Keratinocyte (primary cell): ENCODE results near the gene GIN1. TPM values are rescaled to one million over a fixed set of nuclear protein-coding genes. Genes with fewer than 3 reads are reported as not detected.

Source experiments
- DNase-seq: peaks from one replicate; pipeline ENCODE4 v3.0.0-alpha.2; 2011; ENCODE audit warnings: low read depth, missing footprints, low spot score
- FAIRE-seq: peaks from 2 replicates; lab custom pipeline; 2011; peaks lifted over from hg19 to GRCh38; lab: Jason Lieb, UNC
- H2AFZ ChIP-seq: 2 replicates; pipeline ENCODE4 v1.6.0; 2012; ENCODE audit warnings: low read length, control low read depth, inconsistent platforms; ENCODE audit not compliant: control insufficient read depth
- H3K27ac ChIP-seq: 2 replicates; pipeline ENCODE4 v1.5.1; 2011; ENCODE audit warnings: low read length; ENCODE audit not compliant: control insufficient read depth, insufficient read depth
- H3K27me3 ChIP-seq: 3 replicates; pipeline ENCODE4 v1.6.0; 2011; ENCODE audit warnings: low read length; ENCODE audit not compliant: control insufficient read depth, insufficient read depth; ENCODE audit errors: extremely low read depth
- H3K36me3 ChIP-seq, 2 experiments: 2 replicates in 1 of 2; 3 replicates in 1 of 2; pipeline ENCODE4 v1.5.1; 2011; ENCODE audit warnings: low read length in 2 of 2, mild to moderate bottlenecking in 1 of 2; ENCODE audit not compliant: control insufficient read depth in 2 of 2, insufficient read depth in 2 of 2; ENCODE audit errors: extremely low read depth in 1 of 2
- H3K4me1 ChIP-seq: 3 replicates; pipeline ENCODE4 v1.5.1; 2011; ENCODE audit warnings: low read length; ENCODE audit not compliant: control insufficient read depth, insufficient read depth; ENCODE audit errors: extremely low read depth
- H3K4me2 ChIP-seq: 3 replicates; pipeline ENCODE4 v1.6.0; 2011; ENCODE audit warnings: low read depth, low read length; ENCODE audit not compliant: control insufficient read depth, insufficient read depth; ENCODE audit errors: extremely low read depth
- H3K4me3 ChIP-seq, 3 experiments: fragments of 200-600 bp in 1 of 3; sonication (generic) in 1 of 3; 2 replicates in 2 of 3; 3 replicates in 1 of 3; pipeline ENCODE4 v1.5.1; 2011 to 2016; ENCODE audit warnings: low read length in 3 of 3, mild to moderate bottlenecking in 3 of 3, control low read depth in 2 of 3, inconsistent platforms in 1 of 3, low read depth in 1 of 3, mixed read lengths in 1 of 3, mixed run types in 1 of 3, moderate library complexity in 1 of 3; ENCODE audit not compliant: control insufficient read depth in 2 of 3, insufficient read depth in 2 of 3; ENCODE audit errors: extremely low read depth in 1 of 3
- H3K79me2 ChIP-seq: 2 replicates; pipeline ENCODE4 v1.6.0; 2012; ENCODE audit warnings: low read length; ENCODE audit not compliant: control insufficient read depth, insufficient read depth
- H3K9ac ChIP-seq: 3 replicates; pipeline ENCODE4 v1.6.0; 2011; ENCODE audit warnings: low read length; ENCODE audit not compliant: control insufficient read depth, insufficient read depth; ENCODE audit errors: extremely low read depth
- H3K9me1 ChIP-seq: 3 replicates; pipeline ENCODE4 v1.6.0; 2011; ENCODE audit warnings: low read length; ENCODE audit not compliant: control insufficient read depth, insufficient read depth; ENCODE audit errors: extremely low read depth
- H3K9me3 ChIP-seq: 2 replicates; pipeline ENCODE4 v1.5.1; 2012; ENCODE audit warnings: low read depth, low read length; ENCODE audit not compliant: control insufficient read depth
- H4K20me1 ChIP-seq: 3 replicates; pipeline ENCODE4 v1.6.0; 2011; ENCODE audit warnings: low read length; ENCODE audit not compliant: control insufficient read depth, insufficient read depth; ENCODE audit errors: extremely low read depth
- EZH2 ChIP-seq: IDR thresholded peaks from one replicate; pipeline ENCODE4 v1.6.1; 2012; ENCODE audit warnings: inconsistent platforms, mild to moderate bottlenecking, low read length, moderate library complexity
- dilution Hi-C: fragments of 300-500 bp; cut with MboI; formaldehyde crosslinking; loops from one replicate; pipeline ENCODE4 v1.7.0; 2020; ENCODE audit warnings: low sequenced_read_pairs; ENCODE audit not compliant: extremely low pct_ligation_motif_present
- polyA plus RNA-seq, 5 experiments: library from polyadenylated mRNA; depleted of rRNA in 3 of 5; stranded (reverse) in 3 of 5; stranded (forward) in 1 of 5; unstranded in 1 of 5; fragments of >200 nt; gene quantifications; 1 replicate in 1 of 5; 2 replicates in 3 of 5; 3 replicates in 1 of 5; pipeline versions ENCODE4 v1.2.1 to v1.2.3, GENCODE V29; 2011 to 2012; ENCODE audit warnings: missing spikeins in 2 of 5, low read depth in 1 of 5, low replicate concordance in 1 of 5
- TF ChIP-seq, protein P1 (sequence below), 3 experiments: IDR thresholded peaks in 1 of 3; conservative IDR thresholded peaks in 1 of 3; optimal IDR thresholded peaks in 1 of 3; 2 replicates in 2 of 3; 3 replicates in 1 of 3; pipeline versions ENCODE3 to v1.5.1; 2011; ENCODE audit warnings: low read length in 3 of 3, mild to moderate bottlenecking in 3 of 3, moderate library complexity in 2 of 3, control low read depth in 1 of 3, inconsistent platforms in 1 of 3; ENCODE audit not compliant: insufficient read depth in 2 of 3; ENCODE audit errors: extremely low read depth in 1 of 3

Gene GIN1
- polyA plus RNA-seq, 1 donor (not counting 4 experiments of a cell fraction or from before 2014, with no cell fraction given), result 8.9 TPM

DNA sequence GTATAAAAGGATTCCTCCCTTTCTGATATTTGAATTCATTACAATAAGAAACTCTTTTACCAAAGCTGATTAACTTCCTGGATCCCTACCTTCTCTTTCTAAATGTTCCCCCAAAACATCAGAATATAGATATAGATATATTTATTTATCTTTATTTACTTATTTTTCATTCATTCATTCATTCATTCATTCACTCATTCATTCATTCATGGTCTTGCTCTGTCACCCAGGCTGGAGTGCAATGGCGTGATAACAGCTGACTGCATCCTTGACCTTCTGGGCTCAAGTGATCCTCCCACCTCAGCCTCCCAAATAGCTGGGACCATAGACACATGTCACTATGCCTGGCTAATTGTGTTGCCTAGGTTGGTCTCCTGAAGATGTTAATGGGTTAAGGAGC lies 30.7 kb downstream of the GIN1 start:
- Histone ChIP-seq H3K27ac (no peak overlapping the region), H3K9ac (no peak overlapping the region), H3K9me3 (no peaks in the 10 kb centered on the region), H2AFZ (no peak overlapping the region), H3K27me3 (no peaks in the 10 kb centered on the region), H4K20me1 (no peaks in the 10 kb centered on the region), H3K36me3 (no peaks in the 10 kb centered on the region), H3K4me3 (no peak overlapping the region), H3K4me2 (no peak overlapping the region), H3K9me1 (no peaks in the 10 kb centered on the region), H3K4me1 (peaks cover 4% of the 10 kb centered on the region), H3K79me2 (no peaks in the 10 kb centered on the region)
- DNase-seq (no peak), FAIRE-seq (no peak)
- TF ChIP-seq, protein P1, sequence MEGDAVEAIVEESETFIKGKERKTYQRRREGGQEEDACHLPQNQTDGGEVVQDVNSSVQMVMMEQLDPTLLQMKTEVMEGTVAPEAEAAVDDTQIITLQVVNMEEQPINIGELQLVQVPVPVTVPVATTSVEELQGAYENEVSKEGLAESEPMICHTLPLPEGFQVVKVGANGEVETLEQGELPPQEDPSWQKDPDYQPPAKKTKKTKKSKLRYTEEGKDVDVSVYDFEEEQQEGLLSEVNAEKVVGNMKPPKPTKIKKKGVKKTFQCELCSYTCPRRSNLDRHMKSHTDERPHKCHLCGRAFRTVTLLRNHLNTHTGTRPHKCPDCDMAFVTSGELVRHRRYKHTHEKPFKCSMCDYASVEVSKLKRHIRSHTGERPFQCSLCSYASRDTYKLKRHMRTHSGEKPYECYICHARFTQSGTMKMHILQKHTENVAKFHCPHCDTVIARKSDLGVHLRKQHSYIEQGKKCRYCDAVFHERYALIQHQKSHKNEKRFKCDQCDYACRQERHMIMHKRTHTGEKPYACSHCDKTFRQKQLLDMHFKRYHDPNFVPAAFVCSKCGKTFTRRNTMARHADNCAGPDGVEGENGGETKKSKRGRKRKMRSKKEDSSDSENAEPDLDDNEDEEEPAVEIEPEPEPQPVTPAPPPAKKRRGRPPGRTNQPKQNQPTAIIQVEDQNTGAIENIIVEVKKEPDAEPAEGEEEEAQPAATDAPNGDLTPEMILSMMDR (optimal IDR thresholded peaks at IDR 0.05 in 1 of 3, IDR thresholded peaks at IDR 0.05 in 1 of 3, conservative IDR thresholded peaks at IDR 0.05 in 1 of 3; ENCODE audit: extremely low read depth in 1 of 3, insufficient read depth in 2 of 3, low read length in 3 of 3), result no peak
- no peak for TF ChIP-seq EZH2
- dilution Hi-C loops, result no loop called here

DNA sequence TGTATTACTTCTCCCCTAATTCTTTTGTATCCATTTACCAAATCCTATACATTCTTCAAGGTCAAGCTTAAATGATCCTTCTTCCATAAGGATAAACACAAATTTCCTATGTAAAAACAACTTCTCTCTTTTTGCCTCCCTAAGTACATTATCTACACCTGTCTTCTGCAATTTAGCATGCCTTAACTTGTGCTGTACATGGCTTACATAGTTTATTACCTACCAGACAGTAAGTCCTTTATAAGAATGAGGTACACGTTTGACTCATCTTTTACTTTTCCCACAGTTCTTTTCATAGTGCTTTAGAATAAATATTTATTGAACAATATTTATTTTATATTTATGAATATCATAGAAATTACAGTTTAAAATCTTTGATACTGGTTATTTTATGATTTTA lies 33.4 kb downstream of the GIN1 start:
- FAIRE-seq (no peak), DNase-seq (no peak)
- Histone ChIP-seq H3K9me1 (no peaks in the 10 kb centered on the region), H3K79me2 (no peaks in the 10 kb centered on the region), H3K27ac (no peak overlapping the region), H3K4me3 (no peak overlapping the region), H3K36me3 (no peaks in the 10 kb centered on the region), H3K9ac (no peak overlapping the region), H4K20me1 (no peaks in the 10 kb centered on the region), H3K4me1 (peaks cover 4% of the 10 kb centered on the region), H3K4me2 (no peak overlapping the region), H3K9me3 (no peaks in the 10 kb centered on the region), H3K27me3 (no peaks in the 10 kb centered on the region), H2AFZ (no peak overlapping the region)
- dilution Hi-C loops, result no loop called here
- no peak for TF ChIP-seq EZH2
- TF ChIP-seq, protein P1 (optimal IDR thresholded peaks at IDR 0.05 in 1 of 3, IDR thresholded peaks at IDR 0.05 in 1 of 3, conservative IDR thresholded peaks at IDR 0.05 in 1 of 3; ENCODE audit: extremely low read depth in 1 of 3, insufficient read depth in 2 of 3, low read length in 3 of 3), result no peak
